K562 (cell line): ENCODE measurements around the gene UBE2D3. TPM values are rescaled to one million over a fixed set of nuclear protein-coding genes. Genes with fewer than 3 reads are reported as not detected.

ENCODE experiments used
- ATAC-seq: fragments of 200-7000 bp; cut with Tn5 transposase; 3 replicates; pipeline ENCODE4 v1.9.1; 2020; ENCODE audit warnings: moderate library complexity
- BruUV-seq: library from RNA; stranded (reverse); fragments of 400-500 nt; replicated peaks from 2 replicates; lab custom pipeline; 2021; lab: Mats Ljungman, UMichigan
- CTCF ChIA-PET: fragments of 300-600 bp; formaldehyde crosslinking; extraction: SDS; loops from one replicate; lab custom pipeline; 2021; ENCODE audit warnings: low intra/inter-chr PET ratio; lab: Yijun Ruan, JAX
- POLR2A ChIA-PET: fragments of 300-600, 350-650 bp; sonication (Branson Sonifier 250); formaldehyde crosslinking; extraction: SDS; loops from one replicate; lab custom pipeline; 2021; ENCODE audit warnings: antibody characterized with exemption, inconsistent platforms; lab: Yijun Ruan, JAX
- DNase-seq, 4 experiments: peaks; one replicate each; pipeline versions ENCODE4 v3.0.0 to v3.0.0-alpha.2; 2011 to 2018; ENCODE audit warnings: low spot score in 3 of 4, mixed read lengths in 3 of 4; ENCODE audit errors: extremely low read depth in 1 of 4
- FAIRE-seq: peaks from 2 replicates; lab custom pipeline; 2011; peaks lifted over from hg19 to GRCh38; lab: Jason Lieb, UNC
- H2AFZ ChIP-seq: 2 replicates; pipeline ENCODE4 v1.6.0; 2011; ENCODE audit warnings: low read depth, low read length, control low read depth, inconsistent platforms
- H3K27ac ChIP-seq: fragments of 200-600 bp; 3 replicates; pipeline ENCODE4 v1.8.0; 2011; ENCODE audit warnings: low read depth, mild to moderate bottlenecking, control low read depth, inconsistent platforms, low read length, moderate library complexity, mixed read lengths; ENCODE audit errors: extremely low read depth
- H3K27me3 ChIP-seq, 2 experiments: fragments of 300-600 bp in 1 of 2; 2 replicates in 1 of 2; 3 replicates in 1 of 2; pipeline versions ENCODE4 v1.6.0 to v1.8.0; 2011; ENCODE audit warnings: inconsistent platforms in 2 of 2, low read length in 2 of 2, mild to moderate bottlenecking in 1 of 2, mixed read lengths in 1 of 2, moderate library complexity in 1 of 2; ENCODE audit not compliant: control insufficient read depth in 2 of 2, insufficient read depth in 2 of 2
- H3K36me3 ChIP-seq: fragments of 300-600 bp; 3 replicates; pipeline ENCODE4 v1.8.0; 2011; ENCODE audit warnings: mild to moderate bottlenecking, low read length, inconsistent platforms; ENCODE audit not compliant: control insufficient read depth, insufficient read depth
- H3K4me1 ChIP-seq, 2 experiments: fragments of 200-600 bp in 1 of 2; replicated peaks in 1 of 2; 2 replicates in 1 of 2; 3 replicates in 1 of 2; pipeline versions ENCODE4 v1.5.1 to v1.8.0; 2011; ENCODE audit warnings: inconsistent platforms in 2 of 2, low read length in 2 of 2, mild to moderate bottlenecking in 1 of 2, mixed read lengths in 1 of 2, moderate library complexity in 1 of 2; ENCODE audit not compliant: control insufficient read depth in 2 of 2, insufficient read depth in 2 of 2
- H3K4me2 ChIP-seq: 2 replicates; pipeline ENCODE4 v1.6.1; 2011; ENCODE audit warnings: low read length, control low read depth, inconsistent platforms, mixed read lengths; ENCODE audit not compliant: insufficient read depth
- H3K4me3 ChIP-seq: fragments of 200-600 bp; sonication (generic), shearing (Covaris generic); 2 replicates; pipeline ENCODE4 v1.5.1; 2016; ENCODE audit warnings: control low read depth, inconsistent platforms
- H3K79me2 ChIP-seq: fragments of 200-600 bp; 3 replicates; pipeline ENCODE4 v1.8.0; 2011; ENCODE audit warnings: low read length, inconsistent platforms; ENCODE audit not compliant: control insufficient read depth, insufficient read depth
- H3K9ac ChIP-seq, 2 experiments: 2 replicates each; pipeline versions ENCODE4 v1.6.0 to v1.6.1; 2011; ENCODE audit warnings: low read depth in 2 of 2, low read length in 2 of 2, control low read depth in 1 of 2, inconsistent platforms in 1 of 2, mild to moderate bottlenecking in 1 of 2, mixed read lengths in 1 of 2; ENCODE audit not compliant: insufficient read depth in 1 of 2
- H3K9me1 ChIP-seq: one replicate; pipeline ENCODE4 v1.6.0; 2011; ENCODE audit warnings: inconsistent platforms, mild to moderate bottlenecking, low read length, moderate library complexity; ENCODE audit not compliant: control insufficient read depth, insufficient read depth
- H3K9me3 ChIP-seq: replicated peaks from 2 replicates; pipeline ENCODE4 v1.5.1; 2011; ENCODE audit warnings: low read depth, low read length, inconsistent platforms; ENCODE audit not compliant: control insufficient read depth, insufficient read depth
- H4K20me1 ChIP-seq: replicated peaks from 2 replicates; pipeline ENCODE4 v1.6.1; 2011; ENCODE audit warnings: low read length, inconsistent platforms, mixed read lengths; ENCODE audit not compliant: control insufficient read depth, insufficient read depth
- KAT7 ChIP-seq: sonication (generic); formaldehyde crosslinking; IDR thresholded peaks from 2 replicates; pipeline ENCODE4 v1.8.0; 2022; ENCODE audit warnings: missing genetic modification reagents, mild to moderate bottlenecking, borderline replicate concordance
- KLF13 ChIP-seq: fragments of 450-650 bp; IDR thresholded peaks from 2 replicates; pipeline ENCODE4 v1.6.1; 2016; ENCODE audit warnings: missing genetic modification characterization, low read depth, mild to moderate bottlenecking, missing compliant biosample characterization, moderate library complexity, borderline replicate concordance
- LCOR ChIP-seq: sonication (generic); formaldehyde crosslinking; IDR thresholded peaks from 2 replicates; pipeline ENCODE4 v1.8.0; 2022; ENCODE audit warnings: mild to moderate bottlenecking, missing genetic modification reagents
- NCOA2 ChIP-seq, 2 experiments: fragments of 450-650 bp; IDR thresholded peaks; 2 replicates each; pipeline ENCODE4 v1.6.1; 2018; ENCODE audit warnings: mild to moderate bottlenecking in 2 of 2, moderate library complexity in 1 of 2; ENCODE audit not compliant: partially characterized antibody in 2 of 2
- NCOR1 ChIP-seq: fragments of 450-650 bp; IDR thresholded peaks from 2 replicates; pipeline ENCODE4 v1.6.1; 2016; ENCODE audit warnings: mild to moderate bottlenecking, moderate library complexity
- POLR2AphosphoS2 ChIP-seq: IDR thresholded peaks from 2 replicates; pipeline ENCODE4 v1.6.1; 2012; ENCODE audit warnings: low read length, improper control_type of control experiment
- SMARCE1 ChIP-seq: fragments of 450-650 bp; IDR thresholded peaks from 2 replicates; pipeline ENCODE4 v1.7.1; 2016; ENCODE audit warnings: mild to moderate bottlenecking
- SREBF2 ChIP-seq: sonication (generic); formaldehyde crosslinking; IDR thresholded peaks from 2 replicates; pipeline ENCODE4 v1.4.0; 2020; ENCODE audit warnings: mild to moderate bottlenecking, missing genetic modification reagents
- ZEB2 ChIP-seq: fragments of 450-650 bp; IDR thresholded peaks from 2 replicates; pipeline ENCODE4 v1.6.1; 2016
- ZFP36 ChIP-seq: fragments of 150-350 bp; IDR thresholded peaks from 2 replicates; pipeline ENCODE4 v1.6.1; 2018; ENCODE audit warnings: low read length, low read depth; ENCODE audit not compliant: partially characterized antibody
- ZNF165 ChIP-seq: fragments of 250-450 bp; sonication (Bioruptor Pico); IDR thresholded peaks from 2 replicates; pipeline ENCODE4 v1.4.0; 2020; ENCODE audit warnings: borderline replicate concordance
- ZNF224 ChIP-seq: sonication (generic); formaldehyde crosslinking; IDR thresholded peaks from 2 replicates; pipeline ENCODE4 v1.8.0; 2022; ENCODE audit warnings: mild to moderate bottlenecking, missing genetic modification reagents
- ZNF717 ChIP-seq: fragments of 250-450 bp; sonication (Bioruptor Pico); IDR thresholded peaks from 2 replicates; pipeline ENCODE4 v1.5.0; 2021
- WGBS: fragments of 100-300 bp; shearing (Covaris generic); methylation state at CpG from one replicate; pipeline ENCODE4 v1.1.6; 2016; ENCODE audit warnings: low coverage, mixed read lengths; ENCODE audit not compliant: insufficient coverage; ENCODE audit errors: missing lambda C conversion rate; 5-methylcytosine and 5-hydroxymethylcytosine counted together
- in situ Hi-C: fragments of 300-500 bp; cut with MboI; formaldehyde crosslinking; loops from 4 replicates; pipeline ENCODE4 v1.15.0; 2018; ENCODE audit warnings: inconsistent platforms, mixed read lengths
- intact Hi-C: fragments of 100-400 bp; cut with micrococcal nuclease; formaldehyde crosslinking; loops from 2 replicates; pipeline ENCODE4 v1.14.2; 2022
- polyA plus RNA-seq, 8 experiments: library from polyadenylated mRNA; depleted of rRNA in 4 of 8; stranded (reverse) in 5 of 8; unstranded in 3 of 8; fragments of >200 nt; fragmentation: Nextera tagmentation in 2 of 8; fragmentation: Illumina TruSeq in 1 of 8; extraction: Ambion mirVana in 2 of 8; extraction: Trizol in 1 of 8; gene quantifications; 2 replicates each; pipeline versions ENCODE4 v1.2.1 to v1.2.3, GENCODE V29; 2011 to 2014; ENCODE audit warnings: inconsistent platforms in 1 of 8, missing spikeins in 1 of 8
- total RNA-seq, 7 experiments: library from RNA; depleted of rRNA in 6 of 7; stranded (reverse); fragments of >200 nt in 6 of 7; fragmentation: Illumina TruSeq in 2 of 7; extraction: Trizol in 2 of 7; gene quantifications; 2 replicates each; pipeline versions ENCODE4 v1.2.1 to v1.2.3, GENCODE V29; 2011 to 2021; ENCODE audit warnings: low replicate concordance in 1 of 7
- TF ChIP-seq, protein P1 (sequence below): fragments of 250-450 bp; sonication (Bioruptor Pico); IDR thresholded peaks from 2 replicates; pipeline ENCODE4 v1.8.0; 2021; ENCODE audit warnings: mild to moderate bottlenecking, moderate library complexity

UBE2D3 gene
- total and polyA plus RNA-seq, 9 of the 15 experiments (the other 6 are each of a cell fraction or from before 2014, with no cell fraction given), result 191 to 618 (median 292) TPM

DNA sequence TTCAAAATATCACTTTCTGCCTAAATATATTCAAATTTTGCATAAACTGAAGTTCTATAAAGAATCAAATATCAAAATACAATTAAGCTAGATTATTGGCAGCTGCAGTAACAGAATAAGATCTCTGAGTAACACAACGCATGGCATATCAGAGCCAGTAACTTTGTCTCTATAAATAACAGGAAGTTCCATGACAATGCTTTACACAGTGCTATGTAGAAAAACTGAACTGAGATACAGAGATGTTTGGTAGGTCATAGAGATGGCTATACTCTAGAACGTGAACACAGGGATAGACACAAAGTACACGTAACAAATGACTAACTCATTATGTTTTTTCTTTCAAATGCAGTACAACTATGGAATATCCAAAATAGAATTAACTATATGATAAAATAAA, 18.2 kb downstream of the UBE2D3 start (continued):
- TF ChIP-seq KLF13 (no peak), ZNF717 (CRISPR knock-in tag) (no peak), SREBF2 (CRISPR knock-in tag) (no peak), ZNF224 (CRISPR knock-in tag) (no peak), ZNF165 (CRISPR knock-in tag) (no peak)
- TF ChIP-seq, all 486 proteins: peak for 0

DNA sequence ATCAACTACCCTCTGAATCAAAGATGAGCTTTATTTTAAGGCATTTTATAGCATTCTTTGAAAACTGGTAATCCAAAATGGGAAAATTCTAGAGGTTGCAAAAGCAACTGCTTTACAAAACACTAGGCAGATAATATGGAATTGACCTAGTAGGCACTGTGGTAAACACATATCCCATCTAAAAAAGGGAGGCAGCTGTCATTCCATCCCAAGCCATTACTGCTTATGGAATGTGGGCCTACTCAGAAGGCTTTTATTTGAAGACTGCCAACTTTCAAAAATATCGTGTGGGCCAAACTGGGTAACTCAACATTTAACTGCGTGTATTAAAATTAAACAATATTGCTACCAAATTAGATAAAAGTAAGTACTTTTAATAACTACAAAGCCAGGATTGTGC, 19.3 kb downstream of the UBE2D3 start:
- BruUV-seq, result no TSS peak
- Histone ChIP-seq H3K27ac (no peak overlapping the region), H3K27me3 (no peaks in the 10 kb centered on the region), H3K9ac (no peak overlapping the region), H3K9me3 (no peaks in the 10 kb centered on the region), H3K36me3 (peaks cover 95% of the 10 kb centered on the region), H2AFZ (no peak overlapping the region), H3K4me1 (no peaks in the 10 kb centered on the region), H4K20me1 (no peaks in the 10 kb centered on the region; the same call in 1 of the 2 replicates), H3K79me2 (peaks cover 89% of the 10 kb centered on the region), H3K4me2 (no peak overlapping the region), H3K4me3 (no peak overlapping the region), H3K9me1 (no peaks in the 10 kb centered on the region)
- ChIA-PET CTCF (no interaction called here), POLR2A (interaction anchor here (1.2 kb wide), 1 partner anchor 10 kb away, joined by 6 read pairs; no protein-coding TSS in a partner anchor)
- no peak for FAIRE-seq
- no peak for TF ChIP-seq NCOA2 (IDR thresholded peaks at IDR 0.05; ENCODE audit: partially characterized antibody in 2 of 2)
- no peak for TF ChIP-seq ZEB2
- TF ChIP-seq ZFP36, result no peak
- no peak for TF ChIP-seq NCOR1
- no peak for TF ChIP-seq LCOR (CRISPR knock-in tag)
- TF ChIP-seq SMARCE1, result no peak
- TF ChIP-seq POLR2AphosphoS2, result no peak
- TF ChIP-seq, protein P1, sequence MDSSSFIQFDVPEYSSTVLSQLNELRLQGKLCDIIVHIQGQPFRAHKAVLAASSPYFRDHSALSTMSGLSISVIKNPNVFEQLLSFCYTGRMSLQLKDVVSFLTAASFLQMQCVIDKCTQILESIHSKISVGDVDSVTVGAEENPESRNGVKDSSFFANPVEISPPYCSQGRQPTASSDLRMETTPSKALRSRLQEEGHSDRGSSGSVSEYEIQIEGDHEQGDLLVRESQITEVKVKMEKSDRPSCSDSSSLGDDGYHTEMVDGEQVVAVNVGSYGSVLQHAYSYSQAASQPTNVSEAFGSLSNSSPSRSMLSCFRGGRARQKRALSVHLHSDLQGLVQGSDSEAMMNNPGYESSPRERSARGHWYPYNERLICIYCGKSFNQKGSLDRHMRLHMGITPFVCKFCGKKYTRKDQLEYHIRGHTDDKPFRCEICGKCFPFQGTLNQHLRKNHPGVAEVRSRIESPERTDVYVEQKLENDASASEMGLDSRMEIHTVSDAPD (CRISPR knock-in tag), result no peak
- TF ChIP-seq KAT7 (CRISPR knock-in tag), result no peak
- ATAC-seq, result no peak
- 93% methylated on average over 2 of the region's 2 CpGs for WGBS
- intact Hi-C loops, result no loop called here
- no peak for DNase-seq
- in situ Hi-C loops, result no loop called here
